Upper lobe of left lung (tissue), 4 donors: ENCODE results near the gene ADAMTS16.

Experiments used
- POLR2A ChIP-seq, 4 donors: fragments of 450-650 bp; IDR thresholded peaks; one replicate each; pipeline ENCODE4 v1.5.1; 2016 to 2017; ENCODE audit warnings: antibody characterized with exemption in 4 of 4, mild to moderate bottlenecking in 2 of 4
- POLR2AphosphoS5 ChIP-seq, 2 donors: sonication (generic); formaldehyde crosslinking; IDR thresholded peaks; one replicate each; pipeline ENCODE4 v1.5.1; 2017; ENCODE audit warnings: antibody characterized with exemption in 2 of 2
- TF ChIP-seq, protein P1 (sequence below), 6 experiments: fragments of 450-650 bp in 4 of 6; fragments of 200-600 bp in 2 of 6; sonication (generic) in 2 of 6; IDR thresholded peaks; one replicate each; pipeline ENCODE4 v1.5.1; 2016 to 2019; ENCODE audit warnings: antibody characterized with exemption in 6 of 6

DNA sequence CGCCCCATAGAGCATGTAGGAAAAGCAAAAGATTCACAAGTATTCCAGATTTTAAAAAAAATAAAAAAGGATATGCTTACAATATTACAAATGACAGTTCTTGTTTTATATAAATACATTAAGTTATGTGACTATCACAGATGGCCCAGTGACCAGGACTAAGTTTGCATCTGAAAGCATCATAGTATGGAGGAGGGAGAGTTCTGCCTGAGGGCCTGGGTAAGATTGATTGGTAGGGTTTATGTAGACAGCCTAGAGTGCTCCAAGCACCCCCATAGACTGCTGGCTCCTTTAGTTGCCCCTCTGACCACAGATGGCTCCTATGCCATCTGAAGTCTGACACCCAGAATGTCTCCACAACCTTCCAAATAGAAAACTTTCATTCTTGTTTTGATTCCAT lies 48.0 kb upstream of the ADAMTS16 start:
- TF ChIP-seq, protein P1, sequence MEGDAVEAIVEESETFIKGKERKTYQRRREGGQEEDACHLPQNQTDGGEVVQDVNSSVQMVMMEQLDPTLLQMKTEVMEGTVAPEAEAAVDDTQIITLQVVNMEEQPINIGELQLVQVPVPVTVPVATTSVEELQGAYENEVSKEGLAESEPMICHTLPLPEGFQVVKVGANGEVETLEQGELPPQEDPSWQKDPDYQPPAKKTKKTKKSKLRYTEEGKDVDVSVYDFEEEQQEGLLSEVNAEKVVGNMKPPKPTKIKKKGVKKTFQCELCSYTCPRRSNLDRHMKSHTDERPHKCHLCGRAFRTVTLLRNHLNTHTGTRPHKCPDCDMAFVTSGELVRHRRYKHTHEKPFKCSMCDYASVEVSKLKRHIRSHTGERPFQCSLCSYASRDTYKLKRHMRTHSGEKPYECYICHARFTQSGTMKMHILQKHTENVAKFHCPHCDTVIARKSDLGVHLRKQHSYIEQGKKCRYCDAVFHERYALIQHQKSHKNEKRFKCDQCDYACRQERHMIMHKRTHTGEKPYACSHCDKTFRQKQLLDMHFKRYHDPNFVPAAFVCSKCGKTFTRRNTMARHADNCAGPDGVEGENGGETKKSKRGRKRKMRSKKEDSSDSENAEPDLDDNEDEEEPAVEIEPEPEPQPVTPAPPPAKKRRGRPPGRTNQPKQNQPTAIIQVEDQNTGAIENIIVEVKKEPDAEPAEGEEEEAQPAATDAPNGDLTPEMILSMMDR (IDR thresholded peaks at IDR 0.05): no peak
- no peak for TF ChIP-seq POLR2AphosphoS5 (IDR thresholded peaks at IDR 0.05)
- no peak for TF ChIP-seq POLR2A (IDR thresholded peaks at IDR 0.05)
